GM19099 (cell line): ENCODE data around the gene RNF215.

Experiments used
- POLR2A ChIP-seq: IDR thresholded peaks from 3 replicates; pipeline ENCODE4 v1.6.1; 2011; ENCODE audit warnings: low read depth; ENCODE audit not compliant: insufficient read length; ENCODE audit errors: extremely low read depth

The RNF215 gene

GRCh38 chr22:30423301-30423958, 36.2 kb upstream of the RNF215 start:
- TF ChIP-seq POLR2A = peak; percentile 93

DNA sequence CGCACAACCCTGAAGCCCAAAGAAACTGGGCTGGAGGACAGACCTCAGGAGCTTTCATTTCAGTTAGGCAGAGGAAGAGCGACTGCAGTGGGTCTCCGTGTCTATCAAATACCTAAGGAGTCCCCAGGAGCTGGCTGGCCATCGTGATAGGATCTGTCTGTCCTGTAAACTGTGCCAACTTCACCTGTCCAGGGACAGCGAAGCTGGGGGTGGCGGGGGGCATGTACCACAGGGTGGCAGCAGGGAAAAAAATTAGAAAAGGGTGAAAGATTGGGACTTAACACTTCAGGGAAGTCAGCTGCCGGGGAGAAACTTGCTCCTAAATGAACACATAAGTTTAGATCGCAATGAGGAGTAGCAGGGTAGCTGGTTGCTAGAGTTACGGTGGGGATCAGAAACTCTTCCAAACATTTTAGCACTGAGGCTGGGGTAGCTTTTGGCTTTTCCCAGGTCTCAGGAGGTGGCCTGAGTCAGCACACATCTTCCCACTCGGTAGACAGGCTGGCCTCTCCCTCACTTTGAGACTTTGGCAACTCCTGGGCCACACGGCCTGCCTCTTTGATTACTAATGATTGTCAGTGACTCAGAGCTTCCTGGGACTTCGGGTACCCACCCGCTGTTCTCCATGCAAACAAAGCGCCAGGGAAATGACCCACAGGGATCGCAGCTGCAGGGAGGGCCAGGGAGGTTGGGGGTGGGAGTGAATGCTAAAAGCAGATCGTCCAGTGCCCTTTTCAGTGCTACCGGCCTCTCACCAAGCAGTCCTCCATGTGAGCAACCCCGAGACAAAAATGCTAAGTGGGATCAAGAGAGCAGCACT, 35.5 kb upstream of the RNF215 start:
- peak; percentile 21 for TF ChIP-seq POLR2A

DNA sequence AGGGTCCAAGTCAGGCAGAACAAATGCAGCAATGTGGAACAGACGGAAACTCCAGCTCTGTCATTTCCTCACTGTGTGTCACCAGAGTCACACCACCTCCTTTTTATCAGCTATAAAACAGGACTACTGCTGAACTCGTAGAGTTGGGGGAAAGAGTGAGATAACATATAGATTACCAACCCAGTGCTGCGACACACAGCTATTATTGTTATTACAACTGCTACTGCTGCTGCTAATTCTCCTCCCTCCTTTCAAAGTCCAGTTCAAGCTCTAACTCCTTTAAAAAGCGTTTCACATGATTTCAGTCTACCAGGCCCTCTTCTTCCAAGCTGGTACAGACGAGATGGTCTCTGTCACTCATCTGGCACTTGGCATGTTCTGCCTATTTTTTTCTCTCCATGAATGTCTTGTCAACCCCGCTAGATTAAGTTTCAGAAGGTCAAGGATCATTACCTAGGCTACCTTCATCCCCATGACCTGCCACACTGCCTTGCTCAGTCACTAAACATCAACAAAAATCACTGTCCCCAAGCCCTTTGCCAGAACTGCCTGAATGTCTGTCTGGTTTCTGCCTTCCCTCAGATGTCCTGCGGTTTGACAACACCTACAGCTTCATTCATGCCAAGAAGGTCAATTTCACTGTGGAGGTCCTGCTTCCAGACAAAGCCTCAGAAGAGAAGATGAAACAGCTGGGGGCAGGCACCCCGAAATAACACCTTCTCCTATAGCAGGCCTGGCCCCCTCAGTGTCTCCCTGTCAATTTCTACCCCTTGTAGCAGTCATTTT, 34.7 kb upstream of the RNF215 start:
- no peak for TF ChIP-seq POLR2A

GRCh38 chr22:30420347-30421125, 33.3 kb upstream of the RNF215 start:
- TF ChIP-seq POLR2A = no peak

DNA sequence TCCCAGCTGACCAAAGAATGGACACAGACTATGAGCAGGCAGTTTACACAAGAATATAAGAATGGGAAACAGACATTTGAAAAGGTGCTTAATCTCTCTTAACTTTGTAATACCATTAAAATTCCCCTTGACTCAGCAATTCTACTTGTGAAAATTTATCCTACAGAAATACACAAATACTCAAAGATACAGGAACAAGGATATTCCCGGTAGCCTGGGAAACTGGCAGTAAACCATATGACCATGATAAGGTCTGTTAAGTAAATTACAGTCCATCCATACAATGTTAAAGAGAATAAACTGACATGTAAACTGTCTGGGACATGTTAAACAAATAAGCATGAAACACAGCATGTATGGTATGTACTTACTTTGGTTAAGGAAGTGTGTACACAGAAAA, 29.6 kb upstream of the RNF215 start:
- no peak for TF ChIP-seq POLR2A

- TF ChIP-seq POLR2A = no peak
These were observed 29.2 kb upstream of the RNF215 start for GRCh38 chr22:30416403-30416802.

DNA sequence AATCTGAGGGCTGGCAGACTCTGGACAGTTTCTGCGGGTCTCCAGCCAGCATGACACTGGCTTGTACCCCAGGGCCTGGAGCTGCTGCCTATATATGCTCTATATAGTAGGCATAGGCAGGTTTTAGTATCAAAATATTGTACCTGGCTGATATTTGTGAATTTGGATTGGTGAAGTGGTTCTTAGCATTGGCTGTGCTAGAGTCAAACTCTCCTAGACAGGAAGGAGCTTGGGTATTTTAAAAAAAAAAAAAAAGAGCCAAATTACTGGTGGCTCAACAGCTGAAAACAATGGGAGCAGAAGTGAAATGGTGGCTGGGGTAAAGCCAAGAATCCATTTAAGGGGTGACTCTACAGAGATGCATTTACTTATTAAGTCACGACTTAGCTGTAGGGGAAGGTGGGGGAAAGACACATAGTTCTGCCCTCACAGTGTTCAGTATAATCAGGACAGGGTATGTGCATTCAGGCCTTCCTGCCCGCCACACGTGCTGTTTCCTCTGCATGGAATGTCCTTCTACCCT, 27.4 kb upstream of the RNF215 start:
- TF ChIP-seq POLR2A = no peak

GRCh38 chr22:30413745-30414524, 26.7 kb upstream of the RNF215 start:
- no peak for TF ChIP-seq POLR2A

DNA sequence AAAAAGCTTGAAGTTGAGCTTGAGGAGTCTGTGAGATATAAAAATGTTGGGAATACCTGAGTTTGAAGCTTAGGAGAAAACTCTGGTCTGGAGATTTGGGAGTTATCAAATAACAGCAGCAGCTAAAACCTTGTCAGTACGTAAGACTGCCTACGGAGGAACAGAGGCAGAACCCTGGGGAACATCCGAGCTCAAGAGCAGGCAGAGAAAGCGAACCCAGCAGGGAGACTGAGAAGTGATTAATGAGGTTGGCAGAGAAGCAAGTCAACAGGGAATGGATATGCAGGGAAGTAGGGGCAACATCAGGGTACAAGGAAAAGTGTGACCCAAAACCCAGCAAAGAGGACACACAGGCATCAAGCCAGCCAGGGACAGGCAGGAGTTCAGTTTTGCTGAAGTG, 25.8 kb upstream of the RNF215 start:
- TF ChIP-seq POLR2A = no peak

DNA sequence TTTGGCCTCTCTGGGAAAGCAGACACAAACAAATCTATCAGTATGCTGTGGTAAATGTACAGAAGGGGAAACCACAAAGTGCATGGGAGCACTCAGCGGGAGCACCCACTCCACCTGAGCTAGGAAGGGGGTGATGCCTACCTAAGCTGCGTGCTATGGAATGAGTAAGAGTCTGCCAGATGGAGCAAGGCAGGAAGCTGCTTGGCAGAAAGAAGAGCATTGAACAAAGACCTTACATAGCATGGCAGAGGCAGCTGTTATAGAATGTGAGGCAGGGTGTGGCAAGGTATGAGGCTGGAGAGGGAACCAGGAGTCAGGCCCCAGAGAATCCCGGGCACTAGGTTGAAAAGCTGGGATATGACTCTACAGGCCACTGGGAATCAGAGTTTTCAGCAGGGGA, 24.6 kb upstream of the RNF215 start:
- TF ChIP-seq POLR2A = no peak

- no peak for TF ChIP-seq POLR2A
These were observed 21.3 kb upstream of the RNF215 start for GRCh38 chr22:30408388-30409102.

- TF ChIP-seq POLR2A = no peak
These were observed 19.2 kb upstream of the RNF215 start for GRCh38 chr22:30406400-30406799.

DNA sequence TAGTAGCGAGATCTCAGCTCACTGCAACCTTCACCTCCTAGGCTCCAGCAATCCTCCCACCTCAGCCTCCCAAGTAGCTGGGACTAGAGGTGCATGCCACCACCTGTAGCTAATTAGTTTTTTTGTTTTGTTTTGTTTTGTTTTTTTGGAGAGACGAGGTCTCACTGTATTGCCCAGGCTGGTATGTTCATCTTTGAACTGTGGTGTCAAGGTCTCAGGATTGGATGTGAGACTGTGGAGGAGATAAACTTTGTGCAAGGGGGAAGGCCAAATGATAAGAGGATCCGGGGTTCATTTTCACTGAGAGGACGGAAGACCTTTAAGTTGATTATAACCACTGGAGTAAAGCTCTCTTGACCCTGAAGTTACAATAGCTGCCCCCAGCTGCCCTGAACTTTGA, 18.5 kb upstream of the RNF215 start:
- TF ChIP-seq POLR2A = no peak
